GM19395 (cell line): ENCODE results near the gene CFAP46.
"Not testable (repeated sequence)": the region's sequence is repeated elsewhere in the genome, so short reads cannot be mapped to it uniquely, and the experiment has no call there.

Experiments used
- ATAC-seq: cut with Tn5 transposase; IDR thresholded peaks from one replicate; pipeline ENCODE4 v1.9.1; 2021; ENCODE audit warnings: mild to moderate bottlenecking, moderate library complexity; ENCODE audit not compliant: unreplicated experiment

Gene CFAP46

GRCh38 chr10:132810807-132811700 is 131.3 kb downstream of the CFAP46 start:
- ATAC-seq, result no peak

DNA sequence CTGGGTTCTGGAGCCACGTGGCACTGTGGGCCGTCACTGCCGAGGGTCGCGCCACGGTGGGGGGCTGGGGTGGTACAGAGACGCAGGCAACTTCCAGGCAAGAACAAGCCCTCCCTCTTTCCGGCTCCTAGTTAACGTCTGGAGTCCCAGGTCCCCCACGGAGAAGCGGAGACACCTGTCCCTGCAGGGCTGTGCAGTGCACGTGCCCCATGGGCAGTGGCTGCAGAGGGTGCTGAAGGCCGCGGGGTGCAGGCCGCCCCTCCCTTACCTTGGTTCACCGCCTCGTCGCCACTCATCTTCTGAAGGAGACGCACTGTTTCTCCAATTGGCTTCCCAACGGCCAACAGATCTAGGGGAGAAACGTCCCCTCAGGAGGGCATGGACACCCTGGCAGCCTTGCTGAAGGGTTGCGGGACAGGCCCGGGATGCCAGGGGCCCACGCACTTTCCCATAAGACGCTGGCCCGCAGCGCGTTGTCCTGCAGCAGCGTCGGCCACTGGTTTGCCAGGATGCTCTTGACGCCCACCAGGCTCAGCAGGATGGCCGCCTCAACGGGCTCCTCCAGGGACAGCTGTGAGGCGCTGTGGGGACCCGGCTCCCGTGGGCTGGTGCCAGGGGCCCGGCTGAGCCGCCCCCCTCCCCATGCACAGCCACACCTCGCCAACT is 132.1 kb downstream of the CFAP46 start:
- ATAC-seq, result no peak

GRCh38 chr10:132809232-132810140 is 132.9 kb downstream of the CFAP46 start:
- no peak for ATAC-seq

DNA sequence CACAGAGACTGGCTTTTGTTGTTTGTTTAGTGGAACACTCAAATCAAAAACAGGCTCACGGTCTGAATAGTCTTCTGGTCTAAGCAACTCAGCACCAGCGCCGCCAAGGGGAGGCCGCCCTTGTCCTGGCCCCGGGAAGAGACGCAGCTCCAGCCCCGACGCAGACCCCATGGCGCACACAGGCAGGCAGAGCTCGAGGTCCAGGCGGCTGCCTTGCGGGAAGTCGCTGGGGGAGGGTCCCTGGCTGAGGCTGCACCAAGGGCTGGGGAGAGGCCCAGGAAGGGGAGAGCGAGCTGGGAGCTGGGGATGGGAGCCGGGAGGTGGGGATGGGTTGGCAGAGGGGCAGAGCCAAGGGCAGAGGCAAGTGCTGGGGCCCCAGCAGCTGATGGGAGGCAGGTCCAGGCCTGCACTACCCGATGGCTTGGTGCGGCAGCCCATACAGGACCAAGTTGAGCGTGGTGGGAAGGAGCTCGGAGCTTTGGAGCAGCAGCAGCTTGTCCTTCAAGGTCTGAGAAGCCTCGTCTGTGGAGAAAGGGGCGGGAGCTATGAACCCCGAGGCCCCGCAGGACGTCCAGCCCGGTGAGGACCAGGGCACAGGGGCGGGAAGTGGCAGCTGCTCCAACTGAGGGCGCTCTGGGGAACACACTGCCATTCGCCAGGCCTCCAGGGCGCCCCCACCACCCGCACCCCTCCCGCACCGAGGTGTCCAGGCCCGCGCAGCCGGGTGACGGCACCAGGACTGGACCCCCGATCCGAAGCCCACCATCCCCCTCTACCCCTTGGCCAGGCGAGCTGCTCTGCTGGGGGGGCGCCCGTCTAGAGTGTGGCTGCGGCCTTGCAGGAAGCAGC is 133.8 kb downstream of the CFAP46 start:
- no peak for ATAC-seq

DNA sequence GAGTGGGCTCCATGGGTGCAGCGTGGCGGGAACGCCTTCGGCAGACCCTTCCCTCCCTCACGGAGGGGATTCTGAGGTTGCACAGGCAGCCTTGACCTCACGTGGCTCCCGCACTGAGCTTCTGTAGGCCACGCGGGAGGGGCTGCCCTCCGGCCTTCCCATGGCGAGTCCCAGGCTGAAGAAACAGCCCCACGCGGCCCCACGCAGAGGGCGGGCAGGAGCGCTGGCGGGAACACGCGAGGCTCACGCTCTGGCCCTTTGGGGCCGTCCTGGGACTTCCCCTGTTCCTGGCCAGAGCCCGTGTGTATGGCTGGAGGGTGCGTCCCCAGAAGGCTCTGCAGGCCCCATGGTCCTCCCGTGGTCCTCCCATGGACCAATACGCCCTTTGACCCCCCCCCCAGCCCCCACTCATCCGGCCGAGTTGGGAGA is 134.7 kb downstream of the CFAP46 start:
- no peak for ATAC-seq

DNA sequence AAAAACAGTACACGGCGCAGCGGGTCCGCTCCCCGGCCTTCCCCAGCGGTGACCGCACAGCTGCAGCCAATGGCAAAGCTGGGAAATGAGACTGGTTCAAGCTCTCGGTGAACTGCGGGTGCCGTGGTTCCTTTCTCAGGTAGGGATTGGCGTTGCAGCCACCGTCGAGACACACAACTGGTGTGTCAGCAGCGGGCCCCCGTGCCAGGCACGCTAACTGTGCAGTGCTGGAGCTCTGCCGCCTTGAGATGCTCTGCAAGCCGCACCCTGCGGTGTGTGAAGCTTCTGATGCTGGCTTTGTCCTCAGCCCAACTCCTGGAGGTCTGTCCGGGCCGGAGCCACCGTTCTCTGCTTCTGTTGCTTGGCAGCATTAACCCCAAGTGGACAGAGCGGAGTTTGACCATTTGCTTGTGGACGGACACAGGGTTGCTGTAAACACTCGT is 135.8 kb downstream of the CFAP46 start:
- no peak for ATAC-seq

DNA sequence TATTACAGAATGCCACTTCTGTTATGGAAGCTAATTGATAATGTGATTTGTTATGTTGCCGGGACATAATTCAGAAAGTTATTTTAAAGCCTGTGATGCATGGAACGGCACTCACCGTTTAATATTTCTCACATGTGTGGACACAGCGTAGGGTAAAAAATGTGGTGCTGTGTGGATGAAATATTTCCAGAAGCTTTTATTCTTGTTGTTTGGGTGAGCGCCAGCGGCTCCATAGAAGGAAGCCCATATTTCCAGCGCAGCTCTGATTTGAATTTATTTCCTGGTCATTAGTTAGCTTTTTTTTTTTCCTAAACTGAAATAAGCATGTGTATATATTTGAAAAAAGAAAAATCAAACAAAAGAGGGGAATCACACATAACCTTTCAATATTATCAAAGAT is 136.3 kb downstream of the CFAP46 start:
- ATAC-seq, result no peak

GRCh38 chr10:132805599-132805998 is 136.8 kb downstream of the CFAP46 start:
- ATAC-seq, result no peak

DNA sequence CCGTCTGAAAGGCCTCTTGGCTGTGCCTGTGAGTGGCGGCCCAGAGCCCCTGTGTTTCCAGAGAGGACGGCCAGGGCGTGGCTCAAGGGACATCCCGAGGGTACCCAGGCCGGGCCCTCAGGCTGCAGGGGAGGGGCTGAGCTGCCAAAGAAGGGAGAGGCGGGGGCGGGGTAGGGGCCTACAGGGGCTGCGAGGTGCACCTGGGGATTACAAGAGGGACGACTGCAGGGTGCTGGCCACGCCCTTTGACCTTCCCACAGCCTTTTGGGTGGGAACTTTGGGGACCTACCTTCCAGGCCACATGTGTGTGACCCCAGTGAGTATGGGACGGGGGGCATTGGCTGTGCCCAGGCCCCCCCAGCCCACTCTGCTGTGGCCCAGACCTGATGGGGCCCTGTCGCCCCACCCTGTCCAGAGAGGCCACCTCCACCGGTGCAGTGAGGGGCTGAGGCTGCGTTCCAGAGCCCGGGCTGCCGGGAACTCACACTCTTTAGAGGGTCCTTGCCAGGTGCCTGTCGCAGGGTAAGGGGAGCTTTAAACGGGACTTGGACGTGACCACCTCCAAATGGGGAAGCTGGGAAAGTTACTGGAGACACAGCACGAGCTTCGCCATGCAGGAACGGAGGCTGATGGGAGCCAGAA is 137.5 kb downstream of the CFAP46 start:
- ATAC-seq, result no peak

GRCh38 chr10:132804287-132804686 is 138.1 kb downstream of the CFAP46 start:
- ATAC-seq, result no peak

DNA sequence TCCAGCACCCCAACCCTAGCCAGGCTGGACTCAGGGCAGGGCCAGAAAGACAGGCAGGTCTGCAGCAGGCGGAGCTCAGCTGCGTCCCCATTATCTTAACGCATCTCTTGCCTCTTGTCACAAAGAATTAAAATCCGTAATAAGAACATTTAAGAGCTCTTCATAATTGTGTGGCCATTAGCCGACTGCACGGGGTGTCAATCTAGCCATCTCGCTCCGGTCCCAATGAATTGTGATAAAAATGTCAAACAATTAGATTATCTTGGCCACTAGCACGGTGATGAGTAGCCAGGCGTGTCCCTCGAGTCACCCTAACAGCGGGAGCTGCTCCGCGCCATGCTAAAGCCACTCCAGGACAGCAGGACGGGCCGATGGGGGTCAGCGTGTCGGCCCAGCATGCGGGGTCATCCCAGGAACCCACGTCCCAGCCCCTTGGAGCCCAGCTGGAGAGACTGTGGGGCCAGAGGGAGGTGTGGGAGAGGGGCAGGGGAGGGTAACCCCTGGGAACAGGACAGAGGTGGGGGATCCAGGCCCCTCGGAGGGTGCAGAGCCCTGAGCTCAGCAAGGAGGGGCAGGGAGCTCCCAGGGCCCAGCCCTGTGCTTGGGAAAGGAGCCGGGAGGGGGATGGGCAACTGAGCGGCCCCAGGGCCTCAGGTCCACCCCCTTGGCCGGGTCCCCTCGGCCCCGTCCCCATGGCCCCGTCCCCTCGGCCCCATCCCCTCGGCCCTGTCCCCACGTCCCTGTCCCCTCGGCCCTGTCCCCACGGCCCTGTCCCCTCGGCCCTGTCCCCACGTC is 138.8 kb downstream of the CFAP46 start:
- ATAC-seq, result no peak

- no peak for ATAC-seq
Observed at GRCh38 chr10:132802694-132803320, 139.6 kb downstream of the CFAP46 start.

DNA sequence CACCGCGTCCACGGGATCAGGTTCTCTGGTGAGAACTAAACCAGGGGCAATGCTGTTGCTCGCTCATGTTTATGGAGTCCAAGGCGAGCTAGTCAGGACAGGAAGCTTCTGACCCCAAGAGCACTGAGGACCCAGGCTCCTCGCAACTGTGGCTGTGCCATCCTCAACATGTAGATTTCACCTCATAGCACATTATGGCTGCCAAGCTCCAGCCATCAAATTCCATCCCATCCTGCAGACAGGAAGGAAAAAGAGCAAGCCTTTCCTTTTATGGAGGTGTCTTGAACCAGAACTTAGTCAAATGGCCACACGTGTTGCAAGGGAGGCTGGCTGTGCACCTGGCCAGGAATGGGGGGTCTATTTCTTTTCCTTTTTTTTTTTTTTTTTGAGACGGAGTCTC is 140.3 kb downstream of the CFAP46 start:
- no peak for ATAC-seq

GRCh38 chr10:132799865-132800264 is 142.5 kb downstream of the CFAP46 start:
- ATAC-seq, result no peak

DNA sequence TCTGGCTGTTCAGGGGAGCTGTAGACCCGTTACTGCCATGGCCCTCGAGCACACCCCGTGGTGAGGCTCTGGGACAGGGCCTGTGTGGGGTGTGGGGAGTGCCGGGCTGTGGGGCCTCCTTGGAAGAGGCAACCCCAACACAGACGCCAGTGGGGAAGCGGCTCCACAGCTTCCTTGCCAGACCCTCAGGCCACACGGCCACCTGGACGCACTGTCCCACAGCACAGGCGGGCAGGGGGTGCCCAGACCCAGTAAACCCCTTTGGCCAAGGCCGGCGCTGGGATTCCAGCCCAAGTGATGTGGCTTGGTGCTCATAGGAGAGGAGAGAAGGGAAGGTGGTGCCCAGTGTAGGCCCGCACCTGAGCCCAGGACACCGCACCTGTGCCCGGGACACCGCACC is 143.5 kb downstream of the CFAP46 start:
- no peak for ATAC-seq

- no peak for ATAC-seq
Observed at GRCh38 chr10:132798403-132798802, 144.0 kb downstream of the CFAP46 start.

DNA sequence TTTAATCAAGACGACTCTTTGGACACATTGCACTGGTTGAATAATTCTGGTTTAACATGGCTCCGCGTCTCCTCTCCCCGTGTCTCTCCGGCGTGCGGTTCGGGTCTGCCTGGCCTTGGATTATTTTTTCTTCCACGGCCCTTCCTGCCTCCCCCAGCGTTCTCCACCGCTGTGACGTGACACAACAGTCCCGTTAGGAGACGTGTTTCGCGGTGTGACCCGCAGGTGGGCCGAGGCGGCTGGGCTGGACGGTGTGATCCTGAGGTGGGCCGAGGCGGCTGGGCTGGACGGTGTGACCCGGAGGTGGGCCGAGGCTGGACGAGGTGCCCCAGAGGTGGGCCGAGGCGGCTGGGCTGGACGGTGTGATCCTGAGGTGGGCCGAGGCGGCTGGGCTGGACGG is 144.4 kb downstream of the CFAP46 start:
- ATAC-seq, result not testable (repeated sequence)

- no peak for ATAC-seq
Observed at GRCh38 chr10:132796846-132797245, 145.5 kb downstream of the CFAP46 start.
